Calu3 (cell line): ENCODE data around the gene SYT13. TPM values are rescaled to one million over a fixed set of nuclear protein-coding genes. Genes with fewer than 3 reads are reported as not detected.

Source experiments
- BruUV-seq: library from RNA; stranded (reverse); fragments of 400-500 nt; replicated peaks from 2 replicates; lab custom pipeline; 2021; lab: Mats Ljungman, UMichigan
- CTCF ChIA-PET: fragments of 300-600 bp; sonication (Branson Sonifier 250); formaldehyde crosslinking; loops from one replicate; lab custom pipeline; 2022; ENCODE audit warnings: antibody characterized with exemption; lab: Charles Lee
- DNase-seq: peaks from one replicate; pipeline ENCODE4 v3.0.0; 2022
- H3K27ac Mint-ChIP-seq: one replicate; pipeline ENCODE4 v1.8.0; 2022; ENCODE audit warnings: mixed read lengths; ENCODE audit not compliant: unreplicated experiment
- H3K27me3 Mint-ChIP-seq: one replicate; pipeline ENCODE4 v1.8.0; 2022; ENCODE audit warnings: mixed read lengths; ENCODE audit not compliant: unreplicated experiment
- H3K36me3 Mint-ChIP-seq: one replicate; pipeline ENCODE4 v1.8.0; 2022; ENCODE audit warnings: mild to moderate bottlenecking, moderate library complexity, mixed read lengths; ENCODE audit not compliant: insufficient read depth, unreplicated experiment
- H3K4me1 Mint-ChIP-seq: one replicate; pipeline ENCODE4 v1.8.0; 2022; ENCODE audit warnings: mild to moderate bottlenecking, low read depth, mixed read lengths; ENCODE audit not compliant: unreplicated experiment
- H3K4me3 Mint-ChIP-seq: one replicate; pipeline ENCODE4 v1.8.0; 2022; ENCODE audit warnings: mild to moderate bottlenecking, low read depth, moderate library complexity, mixed read lengths; ENCODE audit not compliant: unreplicated experiment
- H3K9me3 Mint-ChIP-seq: one replicate; pipeline ENCODE4 v1.8.0; 2022; ENCODE audit warnings: low read depth, mixed read lengths; ENCODE audit not compliant: unreplicated experiment
- intact Hi-C: fragments of 100-400 bp; cut with micrococcal nuclease; formaldehyde crosslinking; loops from one replicate; pipeline ENCODE4 v1.10.0; 2022; ENCODE audit not compliant: unreplicated experiment
- total RNA-seq: library from RNA; stranded (reverse); gene quantifications from 2 replicates; pipeline ENCODE4 v1.2.3, GENCODE V29; 2022
- TF ChIP-seq, protein P1 (sequence below): fragments of 200-600 bp; IDR thresholded peaks from one replicate; pipeline ENCODE4 v1.8.0; 2022; ENCODE audit warnings: antibody characterized with exemption; ENCODE audit not compliant: unreplicated experiment

Gene SYT13
- total RNA-seq, 1 experiment from 2014 or later = 36.8 TPM

DNA sequence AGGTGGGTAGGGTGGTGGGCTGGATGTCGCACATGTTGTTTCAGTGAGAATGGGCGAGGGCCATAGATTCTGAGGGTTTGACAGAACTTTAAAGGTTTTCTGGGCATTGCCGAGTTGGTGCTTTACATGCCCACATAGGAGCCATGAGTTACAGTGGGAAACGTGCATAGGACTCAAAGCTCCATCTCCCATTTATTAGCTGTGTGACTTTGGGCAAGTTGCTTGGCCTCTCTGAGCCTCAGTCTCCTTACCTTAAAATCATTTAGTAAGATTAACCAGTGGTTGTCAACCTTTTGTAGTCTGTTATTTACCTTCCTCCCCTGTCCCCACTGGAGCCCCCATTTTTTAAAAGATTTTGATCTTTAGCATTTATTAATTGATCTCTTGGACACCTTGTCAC is 67.4 kb downstream of the SYT13 start:
- Mint-ChIP-seq H3K4me3 (no peak overlapping the region), H3K9me3 (no peaks in the 10 kb centered on the region), H3K27ac (no peak overlapping the region)

DNA sequence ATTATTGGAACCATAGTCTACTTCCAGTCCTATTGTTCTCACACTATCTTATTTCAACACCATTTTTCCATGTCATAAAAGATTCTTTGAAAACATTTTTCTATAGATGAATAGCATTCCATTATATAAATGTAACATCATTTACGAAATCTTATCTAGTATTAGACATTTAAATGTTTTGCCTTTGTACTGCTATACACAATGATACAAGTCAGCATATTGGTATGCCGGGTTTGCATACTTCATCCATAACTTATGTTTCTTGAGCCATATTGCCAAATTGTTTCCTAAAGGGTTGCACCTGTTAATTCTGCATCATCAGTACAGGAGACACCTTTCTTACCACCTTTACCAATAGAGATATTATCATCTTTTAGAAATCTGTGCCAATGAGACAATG is 68.2 kb downstream of the SYT13 start:
- no peak overlapping the region for H3K4me3 Mint-ChIP-seq
- H3K27ac Mint-ChIP-seq = no peak overlapping the region
- H3K9me3 Mint-ChIP-seq = no peaks in the 10 kb centered on the region
- no peaks in the 10 kb centered on the region for H3K27me3 Mint-ChIP-seq
- TF ChIP-seq, protein P1, sequence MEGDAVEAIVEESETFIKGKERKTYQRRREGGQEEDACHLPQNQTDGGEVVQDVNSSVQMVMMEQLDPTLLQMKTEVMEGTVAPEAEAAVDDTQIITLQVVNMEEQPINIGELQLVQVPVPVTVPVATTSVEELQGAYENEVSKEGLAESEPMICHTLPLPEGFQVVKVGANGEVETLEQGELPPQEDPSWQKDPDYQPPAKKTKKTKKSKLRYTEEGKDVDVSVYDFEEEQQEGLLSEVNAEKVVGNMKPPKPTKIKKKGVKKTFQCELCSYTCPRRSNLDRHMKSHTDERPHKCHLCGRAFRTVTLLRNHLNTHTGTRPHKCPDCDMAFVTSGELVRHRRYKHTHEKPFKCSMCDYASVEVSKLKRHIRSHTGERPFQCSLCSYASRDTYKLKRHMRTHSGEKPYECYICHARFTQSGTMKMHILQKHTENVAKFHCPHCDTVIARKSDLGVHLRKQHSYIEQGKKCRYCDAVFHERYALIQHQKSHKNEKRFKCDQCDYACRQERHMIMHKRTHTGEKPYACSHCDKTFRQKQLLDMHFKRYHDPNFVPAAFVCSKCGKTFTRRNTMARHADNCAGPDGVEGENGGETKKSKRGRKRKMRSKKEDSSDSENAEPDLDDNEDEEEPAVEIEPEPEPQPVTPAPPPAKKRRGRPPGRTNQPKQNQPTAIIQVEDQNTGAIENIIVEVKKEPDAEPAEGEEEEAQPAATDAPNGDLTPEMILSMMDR = no peak
- no peak for DNase-seq
- intact Hi-C loops = no loop called here
- CTCF ChIA-PET = no interaction called here
- H3K4me1 Mint-ChIP-seq = no peaks in the 10 kb centered on the region
- BruUV-seq = no TSS peak
- no peaks in the 10 kb centered on the region for H3K36me3 Mint-ChIP-seq

More for the DNA sequence above, 67.4 kb downstream of the SYT13 start:
- no peak for DNase-seq
- H3K27me3 Mint-ChIP-seq = no peaks in the 10 kb centered on the region
- TF ChIP-seq, protein P1 = no peak
- H3K36me3 Mint-ChIP-seq = no peaks in the 10 kb centered on the region
- BruUV-seq = no TSS peak
- H3K4me1 Mint-ChIP-seq = no peaks in the 10 kb centered on the region
- intact Hi-C loops = no loop called here
- CTCF ChIA-PET = no interaction called here

DNA sequence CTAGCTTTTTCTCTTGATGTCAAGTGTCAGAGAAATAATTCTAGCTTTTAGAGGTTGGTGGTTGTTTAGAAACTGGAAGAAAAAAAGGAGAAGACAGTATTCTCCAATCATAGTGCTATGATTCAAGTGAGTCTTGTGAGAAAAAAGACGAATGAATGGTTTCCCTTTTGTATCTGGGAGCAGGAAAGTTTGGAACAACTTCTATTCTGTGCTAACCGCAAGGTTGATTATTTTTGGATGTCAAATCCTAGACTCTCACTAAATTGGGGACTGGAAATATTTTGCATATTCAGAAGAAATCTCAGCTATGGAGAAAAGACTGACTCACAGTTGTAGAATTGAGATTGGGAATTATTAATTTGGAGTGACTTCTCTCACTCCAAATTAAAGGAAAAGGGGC is 69.2 kb downstream of the SYT13 start:
- H3K9me3 Mint-ChIP-seq = no peaks in the 10 kb centered on the region
- intact Hi-C loops = no loop called here
- CTCF ChIA-PET = no interaction called here
- H3K36me3 Mint-ChIP-seq = no peaks in the 10 kb centered on the region
- no TSS peak for BruUV-seq
- no peaks in the 10 kb centered on the region for H3K27me3 Mint-ChIP-seq
- H3K4me1 Mint-ChIP-seq = no peaks in the 10 kb centered on the region
- H3K4me3 Mint-ChIP-seq = no peak overlapping the region
- no peak for DNase-seq
- H3K27ac Mint-ChIP-seq = no peak overlapping the region
- TF ChIP-seq, protein P1 = no peak

DNA sequence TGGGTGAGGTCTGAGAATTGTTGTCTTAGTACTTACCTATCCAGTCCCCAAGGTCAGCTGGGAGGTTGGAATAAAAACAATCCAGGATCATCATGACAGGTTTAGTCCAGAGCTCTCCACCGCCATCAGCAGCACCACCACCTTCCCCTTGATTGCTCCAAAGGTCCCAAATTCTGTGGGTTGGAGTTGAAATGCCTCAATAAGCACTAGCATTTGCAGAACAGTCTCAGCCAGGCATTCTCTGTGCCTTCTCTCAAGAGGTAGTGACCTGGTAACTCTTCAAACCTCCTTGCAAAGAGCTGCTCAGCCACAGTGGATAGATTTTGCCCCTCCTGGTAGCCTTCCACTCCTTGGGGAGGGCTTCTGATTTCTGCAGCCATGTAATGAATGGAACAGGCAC is 70.1 kb downstream of the SYT13 start:
- intact Hi-C loops = no loop called here
- Mint-ChIP-seq H3K36me3 (no peaks in the 10 kb centered on the region), H3K27me3 (no peaks in the 10 kb centered on the region), H3K4me1 (no peaks in the 10 kb centered on the region), H3K4me3 (no peak overlapping the region), H3K9me3 (no peaks in the 10 kb centered on the region), H3K27ac (no peak overlapping the region)
- TF ChIP-seq, protein P1 = no peak
- CTCF ChIA-PET = no interaction called here
- no peak for DNase-seq
- no TSS peak for BruUV-seq
